ENCODE data around the gene NDST3.

NDST3 gene

DNA sequence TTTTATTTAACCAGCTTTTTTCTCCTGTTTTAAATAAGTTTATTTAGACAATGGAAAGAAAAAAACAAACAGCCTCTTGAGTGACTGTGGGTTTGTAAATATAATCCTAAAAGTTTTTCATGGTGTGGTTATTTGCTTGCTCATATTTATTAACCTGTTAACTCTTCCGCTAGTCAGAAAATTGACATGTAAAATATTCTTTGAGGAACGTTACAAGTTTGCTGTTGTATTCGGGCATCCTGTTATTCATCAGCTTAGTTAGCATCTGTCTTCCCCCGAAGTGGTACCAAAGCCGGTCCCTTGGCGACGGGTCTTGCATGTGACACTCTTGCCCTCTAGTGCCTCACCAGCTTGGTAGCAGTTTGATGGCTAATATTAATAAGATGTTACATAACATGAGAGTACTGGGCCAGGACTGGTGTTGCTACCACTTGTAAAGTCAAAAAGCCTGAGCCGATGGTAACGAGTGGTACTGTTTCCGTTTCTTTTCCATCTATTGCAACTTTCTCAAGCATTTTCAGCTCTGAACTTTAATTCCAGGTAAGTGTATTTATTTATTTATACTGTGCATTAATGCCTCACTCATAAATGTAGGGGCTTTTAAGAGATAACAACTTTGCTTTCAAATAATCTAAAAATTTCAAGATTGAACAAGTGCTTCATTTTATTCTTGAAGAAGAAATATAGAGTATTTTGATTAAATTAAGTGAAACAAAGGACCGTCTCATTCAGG, at the start of gene NDST3:
Gene NDST3, plus strand, starts transcription at position 434 of the 733 bp plus-strand sequence. CDS start 19,425 bp downstream, outside the sequence.
- DNase-seq = no peak

DNA sequence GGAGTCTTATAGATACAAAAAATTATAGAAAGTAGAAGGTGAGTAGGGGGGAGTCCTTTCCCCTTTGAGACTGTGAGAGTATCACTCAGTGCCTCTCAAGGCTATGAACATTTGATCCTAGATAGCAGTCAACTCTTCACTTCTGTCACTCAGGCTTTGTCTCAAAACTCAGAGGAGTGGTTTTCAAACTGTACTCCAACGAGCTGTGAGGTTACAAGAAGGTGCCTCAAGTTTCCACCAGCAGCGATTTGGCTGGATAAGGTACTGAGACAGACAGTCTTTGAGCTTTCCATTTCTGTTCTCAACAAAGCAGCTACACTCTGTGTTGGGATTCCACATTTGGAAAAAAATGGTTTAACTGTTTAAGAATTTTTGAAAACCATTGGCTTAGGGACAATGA, 48.0 kb upstream of the NDST3 start:
- no peak for DNase-seq

GRCh38 chr4:117987464-117987863, 46.8 kb upstream of the NDST3 start:
- no peak for DNase-seq

DNA sequence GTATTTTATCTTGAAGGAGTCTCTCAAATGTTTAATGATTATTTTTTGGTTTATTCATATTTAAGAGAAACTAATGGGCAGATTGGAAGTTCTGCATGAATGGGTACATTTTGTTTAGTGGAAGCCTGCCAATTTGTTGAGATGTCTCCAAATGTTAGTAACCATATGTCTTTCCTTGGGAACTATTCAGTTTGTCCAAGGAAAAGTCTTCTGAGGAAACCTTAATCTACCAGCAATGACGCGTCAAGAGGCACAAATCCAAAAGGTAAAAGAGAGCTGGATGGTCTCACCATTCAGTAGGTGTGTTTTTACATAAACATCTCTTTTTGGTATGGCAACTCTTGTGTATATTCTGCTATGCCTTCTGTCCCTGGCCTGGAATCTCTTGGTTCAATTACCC, 37.4 kb upstream of the NDST3 start:
- DNase-seq = no peak

- DNase-seq = no peak
Measured at GRCh38 chr4:118004088-118004487, 30.2 kb upstream of the NDST3 start.

DNA sequence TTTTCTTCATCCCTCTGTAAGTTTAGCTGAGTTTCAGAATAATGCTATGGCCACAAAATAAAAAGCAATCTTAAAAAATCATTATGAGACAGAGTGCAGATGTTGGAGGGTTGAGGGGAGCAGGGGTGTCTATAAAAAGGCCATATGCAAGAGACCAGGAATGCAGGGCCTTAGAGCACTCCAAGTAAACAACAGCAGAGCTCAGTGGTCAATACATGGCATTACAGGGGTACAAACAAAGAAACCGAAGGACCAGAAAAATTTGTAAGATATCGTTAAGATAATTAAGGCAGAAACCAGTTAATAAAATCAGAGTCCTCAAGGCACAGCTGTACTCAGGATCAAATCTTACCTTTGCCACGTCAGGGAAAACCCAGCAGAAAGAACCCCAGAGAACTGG, 28.4 kb upstream of the NDST3 start:
- DNase-seq = no peak

DNA sequence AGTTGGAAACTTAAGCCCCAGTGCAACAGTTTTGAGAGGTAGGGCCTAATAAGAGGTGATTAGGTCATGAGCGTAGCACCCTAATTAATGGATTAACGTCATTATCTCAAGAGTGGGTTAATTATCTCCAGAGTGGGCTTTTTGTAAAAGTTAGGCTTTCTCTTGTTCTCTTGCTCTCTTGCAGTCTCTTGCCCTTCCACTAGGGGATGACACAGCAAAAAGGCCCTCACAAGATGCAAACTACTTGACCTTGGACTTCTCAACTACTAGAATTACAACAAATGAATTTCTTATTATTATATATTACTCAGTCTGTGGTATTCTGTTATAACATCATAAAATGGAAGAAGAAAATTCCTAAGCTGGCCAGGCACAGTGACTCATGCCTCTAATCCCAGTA, 22.1 kb upstream of the NDST3 start:
- no peak for DNase-seq

DNA sequence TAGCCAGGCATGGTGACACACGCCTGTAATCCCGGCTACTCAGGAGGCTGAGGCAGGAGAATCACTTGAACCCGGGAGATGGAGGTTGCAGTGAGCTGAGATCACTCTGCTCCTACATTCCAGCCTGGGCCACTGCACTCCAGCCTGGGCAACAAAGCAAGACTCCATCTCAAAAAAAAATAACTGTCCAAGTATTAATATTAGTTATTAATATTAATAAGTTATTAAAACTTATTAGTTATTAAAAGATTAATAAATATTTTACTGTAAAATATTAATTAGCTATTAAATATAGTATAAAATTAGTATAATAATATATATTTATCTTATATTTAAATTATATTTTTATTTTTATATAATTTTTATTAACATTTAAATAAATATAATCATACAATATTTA, 19.5 kb upstream of the NDST3 start:
- DNase-seq = no peak

DNA sequence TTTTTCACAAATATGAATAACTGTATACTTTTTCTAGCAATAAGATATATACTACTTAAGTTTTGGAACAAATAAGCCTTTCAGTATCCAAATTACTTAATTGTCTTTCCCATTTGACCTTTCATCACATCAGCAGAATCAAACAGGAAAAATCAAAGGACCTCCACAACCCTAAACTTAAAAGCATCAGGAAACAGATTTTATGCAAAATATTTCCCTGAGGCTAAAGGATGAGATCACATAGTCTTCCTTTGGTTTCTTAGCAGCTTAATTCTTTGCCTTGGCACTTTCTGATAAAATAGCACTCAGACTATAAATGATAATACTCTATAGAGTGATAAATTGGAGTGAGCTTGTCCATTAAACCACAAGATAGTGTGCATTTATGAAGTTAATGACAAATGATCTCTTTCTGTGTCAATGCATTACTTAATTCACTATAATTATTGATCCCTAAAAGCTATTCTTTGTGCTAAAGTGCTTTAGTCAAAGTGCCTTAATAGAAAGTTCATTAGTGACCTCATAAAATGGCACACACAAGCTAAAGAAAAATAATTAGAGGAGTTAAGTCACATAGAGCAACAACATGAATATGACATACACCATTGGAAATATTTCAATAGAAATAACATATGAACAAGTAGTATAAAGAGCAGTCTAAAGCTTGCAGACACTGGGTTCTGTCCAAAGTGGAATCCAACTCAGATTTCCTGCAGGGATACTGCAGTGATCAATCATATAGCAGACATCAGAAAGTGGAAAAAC, 15.7 kb upstream of the NDST3 start:
- DNase-seq = no peak

DNA sequence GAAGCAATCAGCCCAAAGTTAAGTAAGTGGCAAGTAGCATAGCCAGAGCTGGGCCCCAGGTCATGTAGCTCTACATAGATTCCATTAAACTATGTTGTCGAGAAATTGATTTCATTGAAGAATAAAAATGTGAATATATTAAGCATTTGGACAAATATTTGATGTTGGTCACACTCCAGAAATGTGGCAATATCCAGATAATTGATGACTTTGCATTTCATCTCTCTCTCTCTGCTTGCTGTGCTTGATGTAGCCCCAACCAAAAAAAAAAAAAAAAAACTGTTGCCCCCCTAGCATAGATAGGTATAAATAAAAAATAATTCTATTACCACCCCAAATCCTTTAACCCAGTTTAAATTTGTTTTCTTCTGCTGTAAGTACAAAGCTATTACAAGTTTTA, 7.5 kb upstream of the NDST3 start:
- DNase-seq = no peak

DNA sequence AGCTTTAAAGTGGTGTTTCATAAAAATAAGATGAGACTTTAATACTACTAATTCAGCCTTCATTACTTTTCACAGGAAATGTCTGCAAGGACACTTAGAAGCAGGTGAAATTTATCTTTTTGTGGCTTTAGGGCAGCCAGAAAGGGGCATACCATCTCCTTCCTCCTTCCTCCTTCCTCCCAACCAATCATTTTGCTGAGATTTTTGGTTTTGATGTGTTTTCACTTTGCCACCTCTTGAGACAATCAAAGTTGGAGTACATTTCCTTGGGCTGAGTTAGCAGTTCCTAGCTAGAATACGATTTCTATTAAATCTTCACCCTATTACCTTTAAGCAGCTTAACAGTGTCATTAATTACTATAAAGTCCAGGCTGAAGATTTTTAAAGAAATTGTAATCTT, 5.1 kb upstream of the NDST3 start:
- DNase-seq = no peak

GRCh38 chr4:118032691-118033090, 1.6 kb upstream of the NDST3 start:
- DNase-seq = no peak

DNA sequence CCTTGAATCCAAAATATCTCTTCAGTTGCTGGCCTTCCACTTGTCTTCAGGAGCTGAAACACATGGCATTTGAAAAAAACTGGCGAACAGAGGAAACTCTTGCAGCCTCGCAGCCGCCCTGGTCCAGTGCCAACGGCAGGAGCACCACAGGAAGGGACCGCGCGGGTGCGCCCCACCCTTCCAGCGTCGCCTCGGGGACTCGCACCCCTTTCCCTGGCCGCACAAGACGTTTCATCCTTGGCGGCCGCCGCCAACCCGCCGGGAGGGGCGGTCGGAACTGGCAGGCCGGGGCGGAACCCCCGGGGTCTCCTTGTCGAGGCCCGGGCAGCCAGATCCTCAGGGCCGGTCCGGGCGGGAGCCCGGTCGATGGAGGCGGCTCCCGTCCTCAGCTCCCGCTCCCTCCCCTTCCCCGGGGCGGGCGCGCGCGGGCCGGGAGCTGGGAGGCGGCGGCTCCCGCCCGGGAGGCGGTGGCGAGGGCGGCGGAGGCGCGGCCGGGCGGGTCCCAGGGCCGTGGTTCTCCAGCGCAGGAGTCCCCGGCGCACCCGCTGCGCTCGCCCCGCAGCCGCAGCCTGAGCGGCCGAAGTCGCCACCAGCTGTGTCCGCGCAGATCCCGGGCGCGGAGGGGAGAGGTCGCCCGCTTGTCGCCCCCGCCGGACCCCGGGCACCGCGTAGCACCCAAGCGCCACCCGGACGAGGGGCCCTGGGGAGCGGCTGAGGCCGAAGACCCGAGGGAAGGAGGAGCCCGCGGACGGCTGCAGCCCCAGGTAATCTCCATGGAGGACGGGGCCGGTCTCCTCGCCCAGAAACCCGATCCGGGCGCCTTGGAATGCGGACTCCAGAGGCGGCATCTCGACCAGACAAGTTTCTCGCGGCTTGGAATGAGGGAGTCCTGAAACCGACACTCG, 886 bp upstream of the NDST3 start:
- no peak for DNase-seq

GRCh38 chr4:118035309-118035708, 1.0 kb downstream of the NDST3 start:
- no peak for DNase-seq

- no peak for DNase-seq
Measured at GRCh38 chr4:118036336-118036735, 2.0 kb downstream of the NDST3 start.

- no peak for DNase-seq
Measured at GRCh38 chr4:118037955-118038354, 3.7 kb downstream of the NDST3 start.

GRCh38 chr4:118046323-118046722, 12.0 kb downstream of the NDST3 start:
- DNase-seq = no peak

- no peak for DNase-seq
Measured at GRCh38 chr4:118047043-118047442, 12.8 kb downstream of the NDST3 start.

DNA sequence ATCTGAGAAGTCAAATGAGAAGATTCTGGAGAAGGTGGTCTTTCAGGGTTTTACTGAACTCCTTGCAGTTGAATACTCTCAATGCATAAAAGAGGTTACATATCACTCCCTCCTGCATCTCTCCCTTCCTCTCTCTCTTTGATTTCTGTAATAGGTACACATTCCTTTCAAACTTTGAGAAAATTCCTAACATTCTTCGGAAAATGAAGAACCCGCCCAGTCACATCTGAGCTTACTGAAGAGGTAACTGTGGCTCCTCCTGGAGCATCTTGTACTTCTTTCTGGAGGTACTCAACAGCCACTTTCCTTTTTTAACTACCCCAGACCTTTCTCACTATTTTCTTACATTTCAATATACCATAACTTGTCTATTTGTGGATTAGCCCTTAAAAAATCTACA, 24.7 kb downstream of the NDST3 start:
- DNase-seq = no peak

DNA sequence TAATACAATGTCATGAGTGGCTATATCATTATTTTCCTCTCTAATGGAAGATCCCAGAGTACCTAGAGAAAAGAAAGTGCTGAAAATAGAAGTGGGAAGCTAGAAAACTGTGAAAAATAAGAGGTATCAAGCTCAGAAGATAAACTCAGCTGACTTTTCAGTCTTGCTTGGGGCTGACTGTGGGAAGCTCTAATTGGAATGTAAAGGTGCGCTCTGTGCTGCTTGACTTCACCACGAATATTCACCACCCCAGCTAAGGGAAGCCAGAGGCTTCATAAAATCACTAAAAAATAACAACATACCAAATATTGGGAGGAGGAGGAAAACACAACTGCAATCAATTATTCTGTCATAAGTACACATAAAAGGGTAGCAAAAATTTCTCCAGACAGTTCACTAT, 25.1 kb downstream of the NDST3 start:
- DNase-seq = no peak

DNA sequence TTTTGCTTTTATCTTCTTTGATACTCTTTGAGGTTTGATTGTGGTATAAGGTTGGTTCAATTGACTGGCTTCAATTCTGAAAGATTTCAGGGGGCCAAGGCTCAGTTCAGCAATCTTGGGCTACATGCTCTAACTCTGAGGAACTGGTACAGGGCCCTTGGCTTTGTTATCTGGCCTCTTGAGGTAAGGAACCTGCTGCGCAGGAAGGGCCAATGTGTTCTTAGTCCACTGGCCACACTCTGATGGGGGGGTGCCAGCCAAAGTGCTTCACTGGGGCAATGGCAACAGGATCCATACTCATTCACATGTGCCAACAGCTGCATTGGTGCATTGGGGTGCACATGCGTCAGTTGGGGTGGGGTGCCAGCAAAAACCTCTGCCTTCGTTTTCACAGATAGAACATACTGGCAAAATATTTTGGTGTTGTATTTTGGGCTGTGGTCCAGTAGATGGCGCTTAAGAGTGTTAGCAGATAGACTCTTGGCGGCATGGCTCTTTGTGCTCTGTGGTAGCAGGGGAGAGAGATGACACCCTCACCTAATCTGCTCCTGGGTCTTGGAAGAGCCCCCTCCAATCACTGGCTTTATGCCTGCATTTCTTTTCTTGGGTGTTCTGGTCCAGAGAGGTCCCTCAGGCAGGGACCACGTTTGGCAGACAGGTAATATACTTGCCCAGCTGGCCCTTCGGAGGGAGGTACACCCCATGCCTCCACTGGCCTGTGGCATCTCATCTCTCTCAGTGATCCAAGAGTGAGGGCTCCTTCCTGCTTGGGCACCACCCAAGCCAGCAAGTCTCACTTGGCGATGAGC, 42.9 kb downstream of the NDST3 start:
- DNase-seq = no peak

DNA sequence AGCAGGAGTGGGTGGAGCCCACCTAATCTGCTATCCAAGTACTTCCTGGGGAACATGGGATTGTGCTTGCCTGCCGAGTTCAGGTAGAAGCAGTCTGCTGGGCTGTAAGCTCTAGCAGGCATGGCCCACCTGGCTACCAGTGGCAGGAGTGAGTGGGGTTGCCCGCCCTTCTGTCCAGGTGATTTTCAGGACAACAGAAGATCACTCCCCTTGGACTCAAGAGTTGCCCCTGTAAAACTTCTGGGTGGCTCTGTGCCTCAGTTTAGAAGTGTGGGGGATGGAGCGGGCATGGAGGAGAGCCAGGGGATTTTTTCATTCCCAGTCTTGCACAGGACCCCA, 43.5 kb downstream of the NDST3 start:
- DNase-seq = no peak

DNA sequence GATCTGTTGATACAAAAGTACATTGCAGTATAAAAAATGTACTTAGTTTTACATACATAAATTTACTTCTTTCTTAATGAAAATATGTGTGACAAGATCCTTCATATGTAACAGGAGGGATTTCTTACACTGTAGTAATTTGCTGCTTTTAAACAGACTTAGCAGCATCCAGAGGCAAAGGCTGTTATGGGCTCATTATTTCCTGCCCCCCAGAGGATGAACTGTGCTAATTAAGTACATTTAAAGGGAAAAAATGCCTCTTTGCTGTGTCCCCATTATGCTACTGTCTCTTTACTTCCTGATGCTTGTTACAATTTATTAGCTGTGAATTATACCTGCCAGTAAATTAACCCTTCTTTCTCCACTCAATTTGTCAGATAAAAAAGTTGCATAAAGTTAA, 47.1 kb downstream of the NDST3 start:
- DNase-seq = no peak
